ENCODE measurements around the gene RPTOR.

Gene RPTOR

DNA sequence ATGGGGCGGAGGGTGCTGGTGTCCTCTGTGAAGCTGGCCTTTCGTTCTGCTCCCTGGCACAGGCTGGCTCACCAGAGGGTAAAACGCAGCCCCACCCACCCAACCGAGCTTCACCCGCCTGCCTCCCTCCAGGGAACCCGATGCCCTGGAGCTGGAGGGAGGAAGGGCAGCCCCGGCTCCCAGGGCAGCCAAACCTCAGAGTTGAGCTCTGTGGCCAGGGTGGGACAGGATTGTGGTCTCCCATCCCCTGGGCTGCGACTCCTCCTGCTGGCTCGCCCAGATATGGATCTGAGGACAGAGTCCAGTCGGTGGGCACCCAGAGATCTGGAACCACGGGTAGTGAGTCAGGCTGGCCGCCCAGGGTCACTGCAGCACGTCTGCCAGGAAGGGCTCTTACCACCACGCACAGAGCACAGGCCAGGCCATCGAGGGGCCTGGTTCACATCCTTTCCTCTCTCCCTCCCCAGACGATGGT, 404.4 kb downstream of the RPTOR start:
- TF ChIP-seq, protein P1, sequence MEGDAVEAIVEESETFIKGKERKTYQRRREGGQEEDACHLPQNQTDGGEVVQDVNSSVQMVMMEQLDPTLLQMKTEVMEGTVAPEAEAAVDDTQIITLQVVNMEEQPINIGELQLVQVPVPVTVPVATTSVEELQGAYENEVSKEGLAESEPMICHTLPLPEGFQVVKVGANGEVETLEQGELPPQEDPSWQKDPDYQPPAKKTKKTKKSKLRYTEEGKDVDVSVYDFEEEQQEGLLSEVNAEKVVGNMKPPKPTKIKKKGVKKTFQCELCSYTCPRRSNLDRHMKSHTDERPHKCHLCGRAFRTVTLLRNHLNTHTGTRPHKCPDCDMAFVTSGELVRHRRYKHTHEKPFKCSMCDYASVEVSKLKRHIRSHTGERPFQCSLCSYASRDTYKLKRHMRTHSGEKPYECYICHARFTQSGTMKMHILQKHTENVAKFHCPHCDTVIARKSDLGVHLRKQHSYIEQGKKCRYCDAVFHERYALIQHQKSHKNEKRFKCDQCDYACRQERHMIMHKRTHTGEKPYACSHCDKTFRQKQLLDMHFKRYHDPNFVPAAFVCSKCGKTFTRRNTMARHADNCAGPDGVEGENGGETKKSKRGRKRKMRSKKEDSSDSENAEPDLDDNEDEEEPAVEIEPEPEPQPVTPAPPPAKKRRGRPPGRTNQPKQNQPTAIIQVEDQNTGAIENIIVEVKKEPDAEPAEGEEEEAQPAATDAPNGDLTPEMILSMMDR (IDR thresholded peaks at IDR 0.05; ENCODE audit: control extremely low read depth, extremely low read depth, low read depth, missing control alignments): no peak
- CTCF ChIA-PET: interaction anchor here (1.3 kb wide), 2 partner anchors 9 to 21 kb away, joined by 3 read pairs; no protein-coding TSS in a partner anchor
- POLR2A ChIA-PET: no interaction called here
- DNase-seq (ENCODE audit: extremely low spot score): no peak

DNA sequence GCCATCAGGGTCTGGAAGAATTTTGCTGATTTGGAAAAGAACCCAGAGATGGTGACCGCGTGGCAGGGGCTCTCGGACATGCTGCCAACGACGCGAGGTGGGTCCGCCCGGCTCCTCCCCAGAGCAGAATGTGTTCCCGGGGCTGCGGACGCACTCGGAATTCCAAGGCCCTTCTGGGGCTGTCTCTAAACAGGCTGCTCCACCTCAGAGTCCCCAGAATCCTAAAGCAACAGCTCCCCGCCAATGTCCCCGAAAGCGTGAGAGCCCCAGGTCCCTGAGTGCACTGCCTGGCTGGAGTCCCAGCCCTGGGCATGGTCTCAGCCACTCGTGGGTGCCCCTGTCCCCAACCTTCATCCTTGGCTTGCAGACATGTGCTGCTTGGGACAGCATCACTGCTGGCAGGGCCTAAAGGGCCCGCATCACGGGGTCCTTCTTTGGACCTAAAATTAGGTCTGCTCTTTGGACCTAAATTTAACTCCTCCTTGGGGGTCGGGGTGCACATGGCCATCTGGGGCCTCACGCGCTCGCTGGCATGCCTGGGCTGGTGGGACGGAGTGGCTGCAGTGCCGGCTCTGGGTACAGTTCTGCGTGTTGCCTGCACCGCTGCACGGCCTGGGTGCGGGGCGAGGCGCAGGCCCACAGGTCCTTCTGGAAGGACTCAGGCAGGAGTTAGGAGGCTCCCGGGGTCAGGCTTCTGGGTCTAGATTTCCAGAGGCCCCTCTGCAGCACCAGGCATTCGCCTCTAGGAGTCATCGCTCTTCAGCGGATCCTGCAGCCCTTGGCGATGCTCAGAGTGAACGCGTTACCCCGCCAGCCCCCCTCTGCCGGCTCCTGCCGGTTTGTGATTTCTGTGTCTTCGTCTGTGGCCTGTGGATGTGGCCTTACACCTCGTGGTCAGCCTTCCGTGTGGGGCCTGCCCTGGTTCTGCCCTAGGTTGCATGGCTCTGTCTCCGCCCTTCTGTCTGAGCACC, 405.1 kb downstream of the RPTOR start:
- ChIA-PET POLR2A (no interaction called here), CTCF (interaction anchor here (1.3 kb wide), 2 partner anchors 9 to 20 kb away, joined by 3 read pairs; no protein-coding TSS in a partner anchor)
- DNase-seq (ENCODE audit: extremely low spot score): no peak
- TF ChIP-seq, protein P1 (IDR thresholded peaks at IDR 0.05; ENCODE audit: control extremely low read depth, extremely low read depth, low read depth, missing control alignments): no peak

GRCh38 chr17:80950466-80951120, 406.0 kb downstream of the RPTOR start:
- CTCF ChIA-PET: no interaction called here
- DNase-seq (ENCODE audit: extremely low spot score): no peak
- POLR2A ChIA-PET: no interaction called here
- TF ChIP-seq, protein P1 (IDR thresholded peaks at IDR 0.05; ENCODE audit: control extremely low read depth, extremely low read depth, low read depth, missing control alignments): no peak

DNA sequence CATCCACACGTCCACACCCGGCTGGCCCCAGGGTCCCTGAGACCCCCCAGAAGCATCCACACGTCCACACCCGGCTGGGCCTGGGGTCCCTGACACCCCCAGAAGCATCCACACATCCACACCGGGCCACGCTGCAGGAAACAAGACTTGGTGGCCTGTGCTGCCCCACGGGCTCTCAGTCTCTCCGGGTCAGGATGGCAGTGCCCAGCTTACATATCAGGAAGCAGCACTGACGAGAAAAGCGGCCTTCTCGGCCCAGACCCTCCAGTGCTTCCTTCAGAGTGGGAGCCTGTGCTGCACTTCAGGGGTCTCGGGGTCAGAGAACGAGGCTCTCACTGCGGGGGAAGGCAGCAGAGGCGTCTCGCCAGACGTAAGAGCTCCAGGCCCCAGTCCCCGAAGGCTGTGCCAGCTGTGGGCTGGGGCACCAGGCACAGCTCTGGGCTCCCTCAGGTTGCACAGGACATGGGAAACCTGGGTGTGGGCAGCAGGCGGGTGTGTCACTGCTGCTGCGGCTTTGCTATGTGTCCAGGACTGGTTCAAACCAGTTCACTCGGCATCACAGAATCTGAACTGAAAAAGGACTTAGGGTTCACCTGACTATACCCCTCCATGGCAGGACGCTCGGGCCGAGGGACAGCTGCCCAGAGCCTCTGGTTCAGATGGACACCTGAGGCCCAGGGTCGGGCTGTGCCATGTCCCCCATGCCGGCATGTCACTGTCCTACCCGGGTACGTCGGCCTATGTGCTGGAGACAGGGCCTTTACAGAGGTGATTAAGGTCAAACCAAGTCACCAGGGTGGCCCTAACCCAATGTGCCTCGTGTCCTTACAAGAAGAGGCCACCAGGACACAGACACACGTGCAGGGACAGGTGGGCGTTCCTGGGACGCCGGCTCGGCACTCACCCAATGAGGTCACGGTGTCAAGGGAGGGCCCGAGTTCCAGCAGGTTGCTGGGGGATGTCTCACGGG, 406.8 kb downstream of the RPTOR start:
- no peak for DNase-seq (ENCODE audit: extremely low spot score)
- CTCF ChIA-PET: no interaction called here
- TF ChIP-seq, protein P1 (IDR thresholded peaks at IDR 0.05; ENCODE audit: control extremely low read depth, extremely low read depth, low read depth, missing control alignments): no peak
- POLR2A ChIA-PET: no interaction called here

- TF ChIP-seq, protein P1 (IDR thresholded peaks at IDR 0.05; ENCODE audit: control extremely low read depth, extremely low read depth, low read depth, missing control alignments): no peak
- no peak for DNase-seq (ENCODE audit: extremely low spot score)
- CTCF ChIA-PET: no interaction called here
- POLR2A ChIA-PET: no interaction called here
These were observed 407.7 kb downstream of the RPTOR start for GRCh38 chr17:80952291-80952690.

Measured in GM10248 (cell line).